ENCODE data around the gene DENND4B.

DENND4B gene

GRCh38 chr1:153945795-153946621 is 510 bp downstream of the DENND4B start:
- Histone ChIP-seq H3K36me3 (ENCODE audit: low read length) (peaks cover 5% of the 10 kb centered on the region; the same call in 1 of the 2 replicates), H3K9ac (ENCODE audit: low read length) (peak overlapping the region; percentile 86), H3K9me3 (ENCODE audit: insufficient read depth, low read length) (no peaks in the 10 kb centered on the region), H3K9me2 (replicated peaks; ENCODE audit: insufficient read depth, low read length) (no peaks in the 10 kb centered on the region), H3K27me3 (ENCODE audit: low read length) (no peaks in the 10 kb centered on the region), H3K4me2 (ENCODE audit: low read depth, low read length, poor library complexity, severe bottlenecking) (peak overlapping the region; percentile 97), H4K20me1 (ENCODE audit: low read depth, low read length) (no peaks in the 10 kb centered on the region), H3K27ac (ENCODE audit: low read depth, low read length) (peak overlapping the region; percentile 90), H2AFZ (ENCODE audit: low read depth, low read length, severe bottlenecking) (no peak overlapping the region), H3F3A (ENCODE audit: insufficient read depth) (peaks cover 32% of the 10 kb centered on the region), H3K79me2 (ENCODE audit: insufficient read depth, low read length) (peaks cover 31% of the 10 kb centered on the region), H3K4me3 (ENCODE audit: insufficient read depth, low read length, poor library complexity, severe bottlenecking) (peak overlapping the region; percentile 66)
- TF ChIP-seq EZH2phosphoT487 (conservative IDR thresholded peaks at IDR 0.05; ENCODE audit: low read length), result no peak
- TF ChIP-seq CTCF (IDR thresholded peaks at IDR 0.05; ENCODE audit: insufficient read depth, low read length, poor library complexity, severe bottlenecking), result no peak

GRCh38 chr1:153945131-153945794 is 1.3 kb downstream of the DENND4B start:
- Histone ChIP-seq H3K79me2 (ENCODE audit: insufficient read depth, low read length) (peaks cover 31% of the 10 kb centered on the region), H3F3A (ENCODE audit: insufficient read depth) (peaks cover 26% of the 10 kb centered on the region), H3K9me2 (replicated peaks; ENCODE audit: insufficient read depth, low read length) (no peaks in the 10 kb centered on the region), H3K9me3 (ENCODE audit: insufficient read depth, low read length) (no peaks in the 10 kb centered on the region), H3K27ac (ENCODE audit: low read depth, low read length) (peak overlapping the region; percentile 90), H4K20me1 (ENCODE audit: low read depth, low read length) (no peaks in the 10 kb centered on the region), H3K9ac (ENCODE audit: low read length) (peak overlapping the region; percentile 86), H3K4me3 (ENCODE audit: insufficient read depth, low read length, poor library complexity, severe bottlenecking) (peak overlapping the region; percentile 66), H2AFZ (ENCODE audit: low read depth, low read length, severe bottlenecking) (no peak overlapping the region), H3K36me3 (ENCODE audit: low read length) (no peaks in the 10 kb centered on the region), H3K27me3 (ENCODE audit: low read length) (no peaks in the 10 kb centered on the region), H3K4me2 (ENCODE audit: low read depth, low read length, poor library complexity, severe bottlenecking) (peak overlapping the region; percentile 97)
- TF ChIP-seq EZH2phosphoT487 (conservative IDR thresholded peaks at IDR 0.05; ENCODE audit: low read length), result no peak
- TF ChIP-seq CTCF (IDR thresholded peaks at IDR 0.05; ENCODE audit: insufficient read depth, low read length, poor library complexity, severe bottlenecking), result no peak

GRCh38 chr1:153944827-153945117 is 1.7 kb downstream of the DENND4B start:
- no peaks in the 10 kb centered on the region for H4K20me1 ChIP-seq (ENCODE audit: low read depth, low read length)
- no peak overlapping the region for H2AFZ ChIP-seq (ENCODE audit: low read depth, low read length, severe bottlenecking)
- H3K4me2 ChIP-seq (ENCODE audit: low read depth, low read length, poor library complexity, severe bottlenecking), result peak overlapping the region; percentile 97
- H3K4me3 ChIP-seq (ENCODE audit: insufficient read depth, low read length, poor library complexity, severe bottlenecking), result peak overlapping the region; percentile 66
- H3K27ac ChIP-seq (ENCODE audit: low read depth, low read length), result peak overlapping the region; percentile 90
- no peaks in the 10 kb centered on the region for H3K9me3 ChIP-seq (ENCODE audit: insufficient read depth, low read length)
- H3K36me3 ChIP-seq (ENCODE audit: low read length), result no peaks in the 10 kb centered on the region
- TF ChIP-seq CTCF (IDR thresholded peaks at IDR 0.05; ENCODE audit: insufficient read depth, low read length, poor library complexity, severe bottlenecking), result no peak
- TF ChIP-seq EZH2phosphoT487 (conservative IDR thresholded peaks at IDR 0.05; ENCODE audit: low read length), result no peak
- no peaks in the 10 kb centered on the region for H3K9me2 ChIP-seq (replicated peaks; ENCODE audit: insufficient read depth, low read length)
- H3K79me2 ChIP-seq (ENCODE audit: insufficient read depth, low read length), result peaks cover 31% of the 10 kb centered on the region
- peaks cover 24% of the 10 kb centered on the region for H3F3A ChIP-seq (ENCODE audit: insufficient read depth)
- no peaks in the 10 kb centered on the region for H3K27me3 ChIP-seq (ENCODE audit: low read length)
- H3K9ac ChIP-seq (ENCODE audit: low read length), result peak overlapping the region; percentile 86

All from SU-DHL-6 (cell line).